ENCODE measurements around the gene KIF26B. TPM values are rescaled to one million over a fixed set of nuclear protein-coding genes. Genes with fewer than 3 reads are reported as not detected.

Gene KIF26B
- polyA plus RNA-seq, 1 donor from 2014 or later = 6.3 TPM

- Histone ChIP-seq H3K27ac (ENCODE audit: low read length) (no peak overlapping the region), H2AFZ (ENCODE audit: low read depth, low read length) (no peak overlapping the region), H3K4me2 (ENCODE audit: low read length) (no peak overlapping the region)
These were observed 46.5 kb upstream of the KIF26B start for GRCh38 chr1:245108246-245108645.

GRCh38 chr1:245108909-245109308, 45.9 kb upstream of the KIF26B start:
- H3K9ac ChIP-seq (ENCODE audit: low read length) = no peak overlapping the region
- no peak overlapping the region for H3K27ac ChIP-seq (ENCODE audit: low read length)
- H3K4me3 ChIP-seq (ENCODE audit: low read length) = no peak overlapping the region
- no peak for TF ChIP-seq EZH2 (IDR thresholded peaks at IDR 0.05; ENCODE audit: borderline replicate concordance, insufficient read depth, low read length, poor library complexity, severe bottlenecking)
- TF ChIP-seq RAD21 (conservative IDR thresholded peaks at IDR 0.05) = no peak
- TF ChIP-seq SMC3 (conservative IDR thresholded peaks at IDR 0.05; ENCODE audit: poor library complexity) = no peak
- TF ChIP-seq MXI1 (conservative IDR thresholded peaks at IDR 0.05; ENCODE audit: poor library complexity, severe bottlenecking) = no peak
- TF ChIP-seq REST (IDR thresholded peaks at IDR 0.05; ENCODE audit: borderline replicate concordance) = no peak
- no peak for TF ChIP-seq EP300 (conservative IDR thresholded peaks at IDR 0.05; ENCODE audit: poor library complexity, severe bottlenecking)
- TF ChIP-seq TAF1 (IDR thresholded peaks at IDR 0.05; ENCODE audit: low read depth) = no peak

More at GRCh38 chr1:245108246-245108645, 46.5 kb upstream of the KIF26B start:
- Histone ChIP-seq H3K36me3 (ENCODE audit: insufficient read depth, low read length) (no peaks in the 10 kb centered on the region), H3K27me3 (ENCODE audit: insufficient read depth, low read depth, low read length) (no peaks in the 10 kb centered on the region), H3K9me2 (ENCODE audit: insufficient read depth, low read length) (no peaks in the 10 kb centered on the region), H3K4me3 (ENCODE audit: low read length) (no peak overlapping the region), H3K9me3 (ENCODE audit: low read length) (no peaks in the 10 kb centered on the region), H3K9ac (ENCODE audit: low read length) (no peak overlapping the region), H3F3A (ENCODE audit: insufficient read depth, low read length, poor library complexity, severe bottlenecking) (no peaks in the 10 kb centered on the region), H4K20me1 (ENCODE audit: insufficient read depth) (no peaks in the 10 kb centered on the region), H3K79me2 (replicated peaks; ENCODE audit: insufficient read depth, low read length) (no peaks in the 10 kb centered on the region)
- TF ChIP-seq EZH2 (IDR thresholded peaks at IDR 0.05; ENCODE audit: borderline replicate concordance, insufficient read depth, low read length, poor library complexity, severe bottlenecking) (no peak), REST (IDR thresholded peaks at IDR 0.05; ENCODE audit: borderline replicate concordance) (no peak), CTCF (IDR thresholded peaks at IDR 0.05; ENCODE audit: poor library complexity, severe bottlenecking) (no peak), TAF1 (IDR thresholded peaks at IDR 0.05; ENCODE audit: low read depth) (no peak), RAD21 (conservative IDR thresholded peaks at IDR 0.05) (no peak), MXI1 (conservative IDR thresholded peaks at IDR 0.05; ENCODE audit: poor library complexity, severe bottlenecking) (no peak), EP300 (conservative IDR thresholded peaks at IDR 0.05; ENCODE audit: poor library complexity, severe bottlenecking) (no peak), POLR2AphosphoS5 (IDR thresholded peaks at IDR 0.05) (no peak), SMC3 (conservative IDR thresholded peaks at IDR 0.05; ENCODE audit: poor library complexity) (no peak)

More at GRCh38 chr1:245108909-245109308, 45.9 kb upstream of the KIF26B start:
- H3K36me3 ChIP-seq (ENCODE audit: insufficient read depth, low read length) = no peaks in the 10 kb centered on the region
- no peaks in the 10 kb centered on the region for H4K20me1 ChIP-seq (ENCODE audit: insufficient read depth)
- H3K9me2 ChIP-seq (ENCODE audit: insufficient read depth, low read length) = no peaks in the 10 kb centered on the region
- no peak overlapping the region for H3K4me2 ChIP-seq (ENCODE audit: low read length)
- no peaks in the 10 kb centered on the region for H3K79me2 ChIP-seq (replicated peaks; ENCODE audit: insufficient read depth, low read length)
- H3K27me3 ChIP-seq (ENCODE audit: insufficient read depth, low read depth, low read length) = no peaks in the 10 kb centered on the region
- H2AFZ ChIP-seq (ENCODE audit: low read depth, low read length) = no peak overlapping the region
- no peaks in the 10 kb centered on the region for H3F3A ChIP-seq (ENCODE audit: insufficient read depth, low read length, poor library complexity, severe bottlenecking)
- no peaks in the 10 kb centered on the region for H3K9me3 ChIP-seq (ENCODE audit: low read length)

Measured in neural cell (in vitro differentiated cells).